ENCODE results near the gene TMC8.
A peak's percentile ranks its signal among the peaks of the same experiment; 100 is the strongest.
"Not testable (repeated sequence)": the region's sequence is repeated elsewhere in the genome, so short reads cannot be mapped to it uniquely, and the experiment has no call there.

TMC8 gene

DNA sequence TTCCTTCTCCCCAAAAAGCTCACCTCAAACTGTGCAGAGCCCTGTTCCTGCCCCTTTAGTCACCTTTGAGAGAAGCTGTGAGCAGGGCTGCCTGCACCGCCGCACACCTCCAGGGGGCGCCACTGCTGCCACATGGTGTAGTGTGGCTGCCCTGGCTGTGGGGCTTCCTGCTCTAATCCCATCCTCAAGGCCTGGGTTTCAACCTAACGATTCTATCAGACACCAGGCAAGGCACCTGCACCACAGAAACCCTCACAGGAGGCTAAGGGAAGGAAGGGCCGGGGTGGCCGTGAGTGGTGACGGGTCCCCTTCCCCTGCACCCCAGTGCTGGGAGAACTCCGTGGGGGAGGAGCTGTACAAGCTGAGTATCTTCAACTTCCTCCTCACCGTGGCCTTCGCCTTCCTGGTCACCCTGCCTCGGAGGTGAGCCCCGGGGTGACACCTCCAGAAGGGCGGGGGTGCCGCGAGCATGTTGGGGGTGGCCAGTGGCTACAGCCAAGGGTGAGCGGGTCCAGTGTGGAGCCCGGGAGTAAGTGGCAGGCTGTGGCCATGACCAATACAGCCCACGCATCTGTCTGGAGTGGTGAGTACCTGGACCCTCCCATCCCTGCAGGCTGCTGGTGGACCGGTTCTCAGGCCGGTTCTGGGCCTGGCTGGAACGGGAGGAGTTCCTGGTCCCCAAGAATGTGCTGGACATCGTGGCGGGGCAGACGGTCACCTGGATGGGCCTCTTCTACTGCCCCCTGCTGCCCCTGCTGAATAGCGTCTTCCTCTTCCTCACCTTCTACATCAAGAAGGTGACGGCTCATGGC, 7.0 kb downstream of the TMC8 start:
- peak; percentile 41 for DNase-seq

DNA sequence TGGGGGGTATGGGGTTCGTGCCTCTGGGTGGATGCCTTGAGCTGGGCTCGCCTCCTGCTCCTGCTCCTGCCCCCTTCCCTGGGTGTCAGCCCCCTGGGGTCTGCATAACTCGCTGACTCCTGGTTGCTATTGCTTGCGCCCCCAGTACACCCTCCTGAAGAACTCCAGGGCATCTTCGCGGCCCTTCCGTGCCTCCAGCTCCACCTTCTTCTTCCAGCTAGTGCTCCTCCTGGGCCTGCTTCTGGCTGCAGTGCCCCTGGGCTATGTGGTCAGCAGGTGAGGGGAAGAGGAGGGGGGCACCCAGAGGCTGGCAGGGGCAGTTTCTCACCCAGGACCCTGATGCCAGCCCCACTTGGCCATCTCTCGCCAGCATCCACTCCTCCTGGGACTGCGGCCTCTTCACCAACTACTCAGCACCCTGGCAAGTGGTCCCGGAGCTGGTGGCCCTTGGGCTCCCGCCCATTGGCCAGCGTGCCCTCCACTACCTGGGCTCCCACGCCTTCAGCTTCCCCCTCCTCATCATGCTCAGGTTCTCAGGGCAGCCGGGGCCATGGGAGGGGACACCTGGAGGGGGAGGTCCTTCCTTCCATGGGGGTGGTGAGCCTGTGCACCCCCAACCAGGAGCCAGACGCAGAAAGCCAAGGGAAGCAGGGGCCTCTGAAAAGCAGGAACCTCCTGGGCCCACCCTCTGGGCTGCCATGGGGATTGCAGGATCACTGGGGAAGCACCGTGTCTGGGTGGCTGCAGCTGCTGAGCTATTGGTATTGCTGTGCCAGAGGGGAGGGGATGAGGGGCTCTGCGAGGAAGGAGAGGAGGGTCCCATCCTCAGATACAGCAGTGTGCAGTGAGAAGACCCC, 7.9 kb downstream of the TMC8 start:
- no peak for DNase-seq

DNA sequence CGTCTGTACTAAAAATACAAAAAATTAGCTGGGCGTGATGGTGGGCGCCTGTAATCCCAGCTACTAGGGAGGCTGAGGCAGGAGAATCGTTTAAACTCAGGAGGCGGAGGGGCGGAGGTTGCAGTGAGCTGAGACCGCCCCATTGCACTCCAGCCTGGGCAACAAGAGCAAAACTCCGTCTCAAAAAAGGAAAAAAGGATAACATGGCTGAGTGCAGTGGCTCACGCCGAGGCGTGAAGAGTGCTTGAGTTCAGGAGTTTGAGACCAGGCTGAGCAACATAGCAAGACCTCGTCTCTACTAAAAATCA, 9.2 kb downstream of the TMC8 start:
- DNase-seq = not testable (repeated sequence)

DNA sequence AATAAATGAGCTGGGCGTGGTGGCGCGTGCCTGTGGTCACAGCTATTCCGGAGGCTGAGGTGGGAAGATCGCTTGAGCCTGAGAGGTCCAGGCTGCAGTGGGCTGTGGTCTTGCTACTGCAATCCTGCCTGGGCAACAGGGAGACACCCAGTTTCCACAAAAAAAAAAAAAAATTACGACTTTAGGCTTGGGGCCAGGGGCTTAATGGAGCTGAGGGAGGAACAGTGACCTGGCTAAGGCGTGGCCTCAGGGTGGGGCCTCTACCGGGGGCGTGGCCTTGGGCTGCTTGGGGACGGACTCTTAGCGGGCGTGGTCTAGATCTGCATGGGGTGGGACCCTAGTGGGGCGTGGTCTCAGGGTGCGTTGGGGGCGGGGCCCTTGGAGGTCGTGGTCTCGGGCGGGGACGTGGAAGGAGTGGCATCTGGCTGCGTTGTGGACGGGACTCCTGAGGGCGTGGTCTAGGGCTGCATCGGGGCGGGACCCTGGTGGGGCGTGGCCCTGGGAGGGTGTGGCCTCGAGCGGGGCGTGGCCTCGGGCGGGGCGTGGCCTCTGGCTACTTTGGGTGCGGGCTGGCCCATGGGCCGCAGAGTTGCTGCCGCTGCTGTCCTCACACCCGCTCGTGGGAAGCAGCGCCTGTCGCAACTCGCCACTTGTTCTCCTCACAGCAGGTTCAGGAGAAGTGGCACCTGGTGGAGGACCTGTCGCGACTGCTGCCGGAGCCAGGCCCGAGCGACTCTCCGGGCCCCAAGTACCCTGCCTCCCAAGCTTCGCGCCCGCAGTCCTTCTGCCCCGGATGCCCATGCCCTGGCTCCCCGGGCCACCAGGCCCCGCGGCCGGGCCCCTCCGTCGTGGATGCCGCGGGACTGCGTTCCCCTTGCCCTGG, 9.8 kb downstream of the TMC8 start:
- peak; percentile 96 for DNase-seq

DNA sequence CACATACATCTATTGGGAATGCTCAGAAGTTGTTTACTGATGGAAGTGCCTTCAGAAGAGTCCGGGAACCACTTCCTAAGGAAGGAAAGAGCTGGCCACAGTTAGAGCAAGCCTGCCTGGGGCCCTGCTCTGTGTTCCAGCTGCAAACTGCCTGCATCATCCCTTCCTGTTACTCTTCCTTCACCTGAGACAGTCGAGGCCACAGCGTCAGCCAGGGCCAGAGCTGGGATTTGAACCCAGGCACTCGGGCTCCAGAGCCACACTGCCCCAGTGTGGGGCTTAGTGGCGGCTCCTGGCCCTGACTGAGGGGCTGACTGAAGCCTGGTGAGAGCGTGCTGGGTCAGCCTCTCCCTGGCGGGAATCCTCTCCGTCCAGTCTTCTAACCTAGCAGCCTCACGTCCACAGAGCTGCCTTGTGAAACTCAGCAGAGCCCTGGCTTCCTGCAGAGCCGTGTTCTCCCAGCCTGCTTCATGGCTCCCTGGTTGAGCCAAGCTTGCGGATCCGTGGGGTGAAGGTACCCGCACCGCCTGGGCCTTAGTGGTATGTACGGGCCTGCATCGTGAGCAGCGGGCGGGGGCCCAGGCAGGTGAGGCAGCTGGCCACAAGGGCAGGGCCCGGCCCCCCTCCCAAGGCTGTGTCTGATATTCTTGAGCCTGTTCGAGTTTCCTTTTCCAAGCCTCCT, 11.0 kb downstream of the TMC8 start:
- no peak for DNase-seq

DNA sequence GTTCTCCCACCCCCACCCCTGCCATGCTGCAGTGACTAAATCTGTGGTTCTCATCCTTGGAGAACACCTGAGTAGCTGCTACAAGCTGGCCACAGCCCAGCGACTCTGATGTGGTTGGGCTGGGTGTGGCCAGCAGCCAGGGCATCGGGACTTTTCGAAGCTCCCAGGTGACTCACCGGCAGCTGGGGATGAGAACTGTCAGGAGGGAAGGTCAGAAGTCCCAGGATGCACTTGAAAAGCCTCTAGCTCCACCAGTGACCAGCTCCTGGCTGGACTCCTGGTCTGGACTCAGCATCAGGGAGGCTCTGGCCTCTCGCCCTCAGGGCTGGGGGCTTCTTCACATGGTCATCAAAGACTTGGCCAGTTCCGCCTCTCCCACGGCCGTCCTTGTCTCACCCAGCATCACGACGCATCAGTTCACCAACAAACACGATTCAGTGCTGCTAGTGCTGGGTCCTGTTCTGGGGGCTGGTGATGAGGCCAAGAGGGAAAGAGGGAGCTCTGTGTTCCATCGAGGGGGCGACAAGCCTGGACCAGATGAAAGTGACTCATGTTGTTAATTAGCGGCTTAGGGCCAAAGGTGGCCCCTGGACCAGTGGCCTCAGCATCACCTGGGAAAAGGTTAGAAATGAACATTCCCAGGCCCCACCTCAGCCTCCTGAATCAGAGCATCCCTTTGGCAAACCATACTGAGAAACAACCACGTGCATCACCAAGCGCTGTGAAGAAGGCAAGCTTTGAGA, 11.7 kb downstream of the TMC8 start:
- no peak for DNase-seq

DNA sequence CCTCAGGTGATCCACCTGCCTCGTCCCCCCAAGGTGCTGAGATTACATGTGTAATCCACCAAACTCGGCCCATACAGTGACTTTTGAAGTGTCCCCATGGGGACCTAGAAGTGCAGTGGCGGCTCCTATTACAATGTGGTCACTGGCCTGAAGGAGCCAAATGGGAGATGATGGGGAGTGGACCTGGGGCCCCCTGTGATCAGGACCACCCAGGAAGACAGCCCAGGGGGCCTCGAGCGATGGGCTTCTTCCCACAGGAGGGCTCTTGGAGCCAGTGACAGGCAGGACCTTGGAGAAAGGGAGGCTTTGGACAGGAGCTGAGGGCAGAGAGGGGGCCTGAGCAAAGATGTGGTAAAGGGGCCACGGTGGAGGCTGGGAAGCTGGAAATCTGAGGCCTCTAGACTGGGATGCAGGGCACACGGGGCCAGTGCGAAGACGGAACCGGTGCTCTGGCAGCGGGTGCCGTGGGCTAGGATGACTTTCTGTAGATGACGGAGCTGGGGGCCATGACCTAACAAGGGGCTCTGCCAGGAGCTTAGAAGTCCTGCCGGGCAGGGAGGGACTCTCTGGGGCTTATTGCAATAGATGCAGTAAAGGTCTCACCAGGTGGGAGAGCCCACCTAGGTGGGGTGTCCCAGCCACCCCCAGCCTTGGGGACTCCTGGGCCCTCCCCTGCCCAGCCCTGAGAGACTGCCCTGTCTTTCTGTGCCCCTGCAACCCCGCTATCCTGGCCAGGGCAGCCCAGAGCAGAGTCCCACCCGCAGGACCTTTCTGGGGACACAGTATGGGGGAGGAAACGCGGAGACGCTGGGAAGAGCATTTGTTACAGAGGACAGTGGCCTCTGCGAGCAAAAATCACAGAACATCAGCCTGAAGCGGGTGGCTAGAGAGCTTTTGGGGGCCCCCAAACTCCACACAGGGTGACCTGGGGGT, 12.9 kb downstream of the TMC8 start:
- no peak for DNase-seq

DNA sequence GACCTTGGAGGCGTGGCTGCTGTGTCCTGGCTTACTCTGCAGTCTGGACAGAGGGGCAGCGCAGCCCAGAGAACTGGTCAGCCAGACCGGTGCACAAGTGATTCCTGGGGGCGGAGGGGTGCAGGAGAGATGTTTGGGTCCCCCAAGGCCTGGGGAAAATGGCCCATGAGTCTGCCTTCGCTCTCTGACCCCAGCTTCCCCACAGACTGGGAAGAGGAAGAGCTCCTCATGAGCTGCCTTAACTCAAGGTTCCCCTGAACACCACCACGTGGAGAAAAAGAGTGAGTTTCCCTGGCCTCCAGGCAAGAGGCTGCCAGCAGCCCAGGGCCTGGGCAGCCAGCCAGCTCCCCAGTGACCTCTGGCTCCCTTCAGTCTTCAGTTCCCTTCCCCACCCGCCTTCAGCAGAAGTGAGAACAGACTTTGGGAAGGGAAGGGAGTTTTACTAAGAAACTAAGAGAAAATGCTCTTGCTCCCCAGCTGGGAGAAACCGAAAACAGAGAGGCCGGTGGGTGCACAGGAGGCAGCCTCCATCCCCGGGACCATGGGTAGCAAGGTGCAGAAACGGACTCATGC, 13.7 kb downstream of the TMC8 start:
- peak; percentile 68 for DNase-seq

DNA sequence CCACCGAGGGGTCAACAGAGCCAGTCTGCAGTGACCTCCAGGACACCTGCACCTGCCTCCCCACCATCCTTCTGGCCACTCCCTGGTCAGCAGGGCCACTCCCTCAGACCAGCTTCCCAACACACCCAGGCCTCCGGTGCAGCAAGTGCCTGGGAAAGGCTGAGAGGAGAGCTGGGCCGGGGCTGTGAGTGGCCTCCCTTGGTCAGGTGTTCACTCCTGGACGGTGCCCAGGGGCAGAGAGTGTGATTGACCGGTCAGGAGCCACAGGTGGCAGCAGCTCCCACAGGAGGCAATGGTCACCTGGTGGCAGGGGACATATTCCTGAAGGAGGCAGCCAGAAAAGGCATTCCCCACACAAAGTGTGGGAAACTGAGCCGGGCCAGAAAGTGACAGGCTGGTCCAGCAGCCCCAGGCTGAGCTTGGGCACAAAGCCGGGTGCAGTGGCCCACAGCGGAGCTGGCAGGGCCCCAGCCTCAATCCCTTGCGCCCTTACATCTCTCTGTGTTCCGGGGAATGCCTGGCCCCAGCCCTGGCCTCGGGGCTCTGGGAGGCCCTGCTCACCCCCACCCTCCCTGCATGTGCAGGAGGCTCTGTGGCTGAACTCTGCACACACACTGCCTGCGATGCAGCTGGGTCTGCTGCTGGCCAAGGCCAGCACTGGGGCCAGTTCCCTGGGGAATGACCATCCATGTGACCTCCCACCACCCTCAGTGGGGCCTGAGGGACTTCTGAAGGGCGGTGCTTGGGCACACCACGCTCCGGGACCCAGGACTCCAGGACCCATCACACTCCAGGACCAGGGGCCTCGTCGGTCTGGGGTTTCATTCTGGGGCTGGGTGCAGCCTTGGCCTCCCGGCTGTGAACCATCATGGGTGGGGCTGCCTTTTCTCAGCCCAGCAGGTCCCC, 14.4 kb downstream of the TMC8 start:
- no peak for DNase-seq

DNA sequence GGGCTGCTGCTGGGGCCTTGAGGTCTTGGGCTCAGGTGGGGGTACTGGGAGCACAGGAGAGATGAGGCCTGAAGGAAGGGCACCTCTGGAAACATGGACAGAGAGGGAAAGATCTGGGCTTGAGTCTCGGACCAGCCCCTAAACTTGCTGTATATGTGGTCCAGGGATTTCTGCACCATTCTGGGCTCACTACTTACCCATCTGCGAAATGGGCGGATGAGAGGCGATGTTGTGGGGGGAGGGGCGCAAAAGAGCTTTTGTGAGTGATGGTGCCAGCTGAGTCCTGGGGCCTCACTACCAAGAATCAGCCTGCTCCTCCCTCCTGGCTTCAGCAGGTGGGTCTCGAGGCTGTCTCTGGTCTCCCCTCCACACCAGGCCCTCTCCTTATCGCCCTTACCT, 15.9 kb downstream of the TMC8 start:
- no peak for DNase-seq

DNA sequence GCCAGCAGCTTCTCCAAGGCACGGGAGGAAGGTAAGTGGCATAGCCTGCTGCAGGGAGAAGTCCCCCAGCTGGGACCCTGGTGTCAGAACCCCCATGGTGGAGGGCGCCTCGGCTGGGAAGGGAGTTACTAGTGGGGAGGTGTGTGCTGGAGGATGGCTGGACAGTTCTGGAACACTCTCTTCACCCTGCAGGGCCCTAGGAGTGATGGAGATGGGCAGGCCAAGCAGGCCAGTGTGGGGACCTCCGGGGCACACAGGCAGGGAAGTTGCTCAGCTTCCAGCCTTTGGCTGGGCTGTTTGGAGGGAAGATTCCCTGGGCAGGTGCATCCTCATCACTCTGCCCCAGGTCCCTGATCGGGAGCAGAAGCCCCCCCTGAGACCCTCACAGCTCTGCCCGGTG, 16.3 kb downstream of the TMC8 start:
- no peak for DNase-seq

DNA sequence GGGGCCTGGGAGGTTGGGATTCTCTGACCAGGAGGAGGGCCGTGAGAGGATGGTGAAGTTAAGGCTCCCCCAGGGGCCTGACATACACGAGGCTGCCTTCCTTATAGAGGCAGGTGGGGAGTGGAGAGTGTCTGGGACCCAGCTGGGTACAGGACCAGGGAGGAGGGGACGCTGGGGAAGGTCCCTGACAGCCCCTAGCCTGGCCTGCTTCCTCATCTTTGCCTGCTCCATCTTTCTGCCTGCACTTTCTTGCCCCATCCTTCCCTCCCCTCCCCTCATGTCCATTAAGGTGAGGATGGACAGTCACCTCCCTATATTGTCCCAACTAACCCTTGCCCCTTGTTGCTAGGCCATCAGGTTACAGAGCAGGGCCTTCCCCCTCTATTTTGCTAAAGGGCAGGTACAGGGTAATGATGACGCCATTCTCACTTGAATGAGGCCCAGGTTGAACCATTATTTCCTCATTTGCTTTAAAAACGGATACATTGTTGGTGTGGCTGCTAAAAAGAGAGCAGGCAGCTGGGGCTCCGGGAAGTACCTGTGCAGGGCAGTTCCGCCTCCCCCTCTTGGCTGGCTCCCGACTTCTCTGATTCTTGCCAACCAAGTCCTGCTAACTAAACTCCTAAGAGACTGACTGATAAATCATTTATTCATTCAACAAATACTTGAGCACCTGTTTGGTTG, 16.9 kb downstream of the TMC8 start:
- peak; percentile 75 for DNase-seq

DNA sequence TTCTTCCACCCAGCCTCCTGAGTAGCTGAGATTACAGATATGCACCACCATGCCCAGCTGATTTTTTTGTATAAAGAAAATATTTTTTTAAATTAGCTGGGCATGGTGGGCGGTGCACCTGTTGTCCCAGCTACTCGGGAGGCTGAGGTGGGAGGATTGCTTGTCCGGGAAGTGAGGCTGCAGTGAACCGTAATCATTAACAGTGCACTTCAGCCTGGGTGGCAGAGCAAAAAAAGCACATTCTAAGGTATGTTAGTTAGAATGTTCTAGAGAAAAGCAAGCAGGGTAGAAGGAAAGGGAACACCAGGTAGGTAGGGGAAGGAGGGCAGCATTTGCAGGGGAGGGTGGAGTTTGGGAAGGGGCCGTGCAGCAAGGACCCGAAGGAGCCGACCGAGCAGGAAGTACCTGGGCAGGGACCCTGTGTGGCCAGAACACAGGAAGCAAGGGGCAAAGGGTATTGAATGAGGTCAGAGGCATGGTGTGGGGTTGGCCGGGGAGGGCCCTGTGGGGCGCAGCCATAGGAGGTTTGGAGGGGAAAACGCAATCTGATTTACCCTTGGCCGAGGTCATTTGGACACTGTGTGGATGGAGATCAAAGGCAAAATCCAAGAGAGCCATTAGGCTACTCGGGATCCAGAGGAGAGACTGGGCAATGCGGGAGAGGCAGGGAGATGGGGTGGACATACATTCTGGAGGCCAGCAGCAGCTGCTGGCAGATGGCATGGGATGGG, 17.9 kb downstream of the TMC8 start:
- DNase-seq = no peak

DNA sequence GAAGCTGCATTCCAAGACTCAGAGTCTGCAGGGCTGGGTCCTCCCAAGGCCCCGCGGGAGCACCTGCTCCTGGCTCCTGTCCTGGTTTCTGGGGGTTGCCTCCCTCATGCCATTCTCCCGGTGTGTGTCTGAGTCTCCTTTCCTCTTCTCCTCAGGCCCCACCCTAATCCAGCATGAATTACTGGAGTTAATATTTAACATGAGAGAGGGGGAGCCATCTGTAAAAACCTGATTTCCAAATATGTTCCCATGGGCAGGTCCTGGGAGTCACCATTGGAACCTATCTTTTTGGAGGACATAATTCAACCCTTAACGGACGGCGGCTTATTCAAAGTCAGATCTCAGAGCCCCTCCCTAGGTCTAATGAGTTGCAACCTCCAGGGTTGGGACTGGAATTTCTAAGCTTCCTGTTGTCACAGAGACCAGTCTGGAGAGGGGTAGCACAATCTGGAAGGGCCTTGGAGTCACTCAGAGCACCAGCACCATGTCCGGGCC, 21.0 kb downstream of the TMC8 start:
- no peak for DNase-seq

DNA sequence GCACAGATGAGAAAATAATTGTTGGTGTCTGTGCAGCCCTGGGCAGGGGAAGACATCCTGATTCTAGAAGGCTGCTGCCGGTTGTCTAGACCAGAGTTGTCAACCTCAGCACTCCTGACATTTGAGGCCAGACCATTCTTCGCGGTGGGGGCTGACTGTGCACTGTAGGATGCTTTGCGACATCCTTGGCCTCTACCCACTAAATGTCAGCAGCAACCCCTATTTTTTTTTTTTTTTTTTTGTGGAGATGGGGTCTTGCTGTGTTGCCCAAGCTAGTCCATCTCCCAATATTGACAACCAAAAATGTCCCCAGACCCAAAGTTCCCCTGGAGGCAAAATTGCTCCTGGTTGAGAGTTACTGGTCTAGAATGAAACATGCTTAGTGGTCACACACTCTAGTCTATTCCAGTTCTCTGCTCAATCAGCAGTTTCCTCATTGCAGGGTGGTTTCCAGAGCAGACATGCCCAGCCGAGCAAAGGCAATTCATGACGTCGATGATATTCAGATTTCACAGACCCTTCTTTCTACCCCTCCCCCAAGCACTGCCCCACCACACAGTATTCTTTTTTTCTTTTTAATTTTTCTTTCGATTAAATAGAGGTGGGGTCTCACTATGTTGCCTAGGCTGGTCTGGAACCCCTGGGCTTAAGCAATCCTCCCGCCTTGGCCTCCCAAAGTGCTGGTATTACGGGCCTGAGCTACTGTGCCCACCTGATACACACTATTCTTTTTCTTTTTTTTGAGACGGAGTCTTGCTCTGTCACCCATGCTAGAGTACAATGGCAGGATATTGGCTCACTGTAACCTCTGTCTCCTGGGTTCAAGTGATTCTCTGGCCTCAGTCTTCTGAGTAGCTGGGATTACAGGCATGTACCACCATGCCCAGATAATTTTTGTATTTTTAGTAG, 24.6 kb downstream of the TMC8 start:
- peak; percentile 77 for DNase-seq

DNA sequence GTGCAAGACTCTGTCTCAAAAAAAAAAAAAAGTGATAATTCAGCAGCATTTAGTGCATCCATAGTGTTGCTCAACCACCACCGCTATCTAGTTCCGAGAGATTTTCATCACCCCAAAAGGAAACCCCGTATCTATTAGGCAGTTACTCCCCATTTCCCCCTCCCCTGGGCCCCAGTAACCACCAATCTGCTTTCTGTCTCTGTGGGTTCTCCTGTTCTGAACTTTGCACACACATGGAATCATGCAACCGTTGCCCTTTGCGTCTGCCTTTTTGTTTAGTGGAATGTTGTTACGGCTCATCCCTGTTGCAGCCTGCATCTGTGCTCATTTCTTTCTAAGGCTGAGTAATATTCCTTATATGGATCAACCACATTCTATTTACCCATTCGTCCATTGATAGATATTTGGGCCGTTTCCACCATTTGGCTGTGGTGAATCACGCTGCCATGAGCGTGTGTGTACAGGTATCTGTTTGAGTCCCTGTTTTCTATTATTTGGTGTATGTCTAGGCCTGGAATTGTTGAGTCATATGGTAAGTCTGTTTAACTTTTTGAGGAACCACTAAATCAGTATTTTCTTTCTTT, 29.1 kb downstream of the TMC8 start:
- no peak for DNase-seq

Measured in CD4-positive, alpha-beta T cell treated with Interferon gamma for 1 hour (primary cell).